Hepatocyte (in vitro differentiated cells): Measurements from ENCODE around the gene PEMT.

ENCODE experiments used
- CTCF ChIP-seq: fragments of 200-600 bp; sonication (generic); IDR thresholded peaks from 2 replicates; pipeline ENCODE4 v1.5.1; 2016; ENCODE audit warnings: antibody characterized with exemption, mild to moderate bottlenecking; ENCODE audit not compliant: poor library complexity
- EZH2 ChIP-seq: fragments of 200-600 bp; sonication (generic); IDR thresholded peaks from 2 replicates; pipeline ENCODE4 v1.6.1; 2016; ENCODE audit warnings: antibody characterized with exemption, mild to moderate bottlenecking, borderline replicate concordance
- EZH2phosphoT487 ChIP-seq: fragments of 200-600 bp; sonication (generic); IDR thresholded peaks from one replicate; pipeline ENCODE4 v1.6.1; 2018; ENCODE audit warnings: antibody characterized with exemption, mild to moderate bottlenecking, low read depth, moderate library complexity; ENCODE audit not compliant: unreplicated experiment, severe bottlenecking

GRCh38 chr17:17591355-17592298 is at the start of gene PEMT:
- TF ChIP-seq CTCF (no peak), EZH2phosphoT487 (no peak), EZH2 (no peak)
